HG03045 (cell line): ENCODE results near the gene ZNF512B.
A peak's percentile ranks its signal among the peaks of the same experiment; 100 is the strongest.
"Not testable (repeated sequence)": the region's sequence is repeated elsewhere in the genome, so short reads cannot be mapped to it uniquely, and the experiment has no call there.

ENCODE experiments used
- ATAC-seq: cut with Tn5 transposase; IDR thresholded peaks from one replicate; pipeline ENCODE4 v1.9.1; 2021; ENCODE audit warnings: mild to moderate bottlenecking, moderate library complexity; ENCODE audit not compliant: unreplicated experiment

ZNF512B gene

GRCh38 chr20:63969838-63970713, at the start of gene ZNF512B:
TSS of gene ZNF512B (minus strand) at chr20:63969930. CDS start at chr20:63967950, 1,980 bp downstream.
- ATAC-seq, result no peak

GRCh38 chr20:64015635-64016034, 45.9 kb upstream of the ZNF512B start:
- ATAC-seq, result no peak

GRCh38 chr20:64012385-64013154, 42.8 kb upstream of the ZNF512B start:
- ATAC-seq, result not testable (repeated sequence)

GRCh38 chr20:64011366-64011779, 41.6 kb upstream of the ZNF512B start:
- no peak for ATAC-seq

- ATAC-seq, result no peak
These were observed 41.0 kb upstream of the ZNF512B start for GRCh38 chr20:64010711-64011237.

- no peak for ATAC-seq
These were observed 40.2 kb upstream of the ZNF512B start for GRCh38 chr20:64009811-64010387.

- ATAC-seq, result no peak
These were observed 37.2 kb upstream of the ZNF512B start for GRCh38 chr20:64006902-64007301.

- ATAC-seq, result no peak
These were observed 36.8 kb upstream of the ZNF512B start for GRCh38 chr20:64006490-64006889.

GRCh38 chr20:64005394-64005793, 35.7 kb upstream of the ZNF512B start:
- ATAC-seq, result no peak

GRCh38 chr20:64003960-64004725, 34.4 kb upstream of the ZNF512B start:
- ATAC-seq, result no peak

- ATAC-seq, result no peak
These were observed 31.9 kb upstream of the ZNF512B start for GRCh38 chr20:64001607-64002011.

- ATAC-seq, result no peak
These were observed 31.2 kb upstream of the ZNF512B start for GRCh38 chr20:64000906-64001305.

GRCh38 chr20:63982937-63983336, 13.2 kb upstream of the ZNF512B start:
- no peak for ATAC-seq

- peak; percentile 59 for ATAC-seq
These were observed 11.3 kb upstream of the ZNF512B start, which contains the start of gene PRPF6 for GRCh38 chr20:63980806-63981728. TSS of gene PRPF6 (plus strand) at chr20:63981132. CDS start at chr20:63981246, 114 bp downstream.

GRCh38 chr20:63980317-63980805, 10.6 kb upstream of the ZNF512B start:
- ATAC-seq, result peak; percentile 6

- peak; percentile 35 for ATAC-seq
These were observed 10.0 kb upstream of the ZNF512B start, which contains the start of gene SAMD10 for GRCh38 chr20:63979557-63980316. TSS of gene SAMD10 (minus strand) at chr20:63979642. CDS start at chr20:63979467, 175 bp downstream.

- ATAC-seq, result peak; percentile 1
These were observed 9.5 kb upstream of the ZNF512B start for GRCh38 chr20:63979229-63979556.
